ENCODE data around the gene TAOK3.
"Not testable (repeated sequence)": the region's sequence is repeated elsewhere in the genome, so short reads cannot be mapped to it uniquely, and the experiment has no call there.

The TAOK3 gene

GRCh38 chr12:118334939-118335567 is 37.7 kb downstream of the TAOK3 start:
- no peak for DNase-seq

- no peak for DNase-seq
These were observed 38.5 kb downstream of the TAOK3 start for GRCh38 chr12:118334241-118334640.

- no peak for DNase-seq
These were observed 40.2 kb downstream of the TAOK3 start for GRCh38 chr12:118332511-118332910.

- DNase-seq, result no peak
These were observed 42.2 kb downstream of the TAOK3 start for GRCh38 chr12:118330421-118331018.

GRCh38 chr12:118328486-118329330 is 44.0 kb downstream of the TAOK3 start:
- DNase-seq, result no peak

- no peak for DNase-seq
These were observed 45.3 kb downstream of the TAOK3 start for GRCh38 chr12:118327391-118327790.

GRCh38 chr12:118326991-118327390 is 45.7 kb downstream of the TAOK3 start:
- no peak for DNase-seq

GRCh38 chr12:118325081-118325480 is 47.6 kb downstream of the TAOK3 start:
- DNase-seq, result no peak

GRCh38 chr12:118319627-118320026 is 53.1 kb downstream of the TAOK3 start:
- no peak for DNase-seq

GRCh38 chr12:118318744-118319143 is 54.0 kb downstream of the TAOK3 start:
- no peak for DNase-seq

GRCh38 chr12:118317729-118318128 is 55.0 kb downstream of the TAOK3 start:
- no peak for DNase-seq

- no peak for DNase-seq
These were observed 56.9 kb downstream of the TAOK3 start for GRCh38 chr12:118315821-118316220.

- DNase-seq, result no peak
These were observed 60.1 kb downstream of the TAOK3 start for GRCh38 chr12:118312578-118312977.

GRCh38 chr12:118311666-118312065 is 61.0 kb downstream of the TAOK3 start:
- no peak for DNase-seq

GRCh38 chr12:118310320-118310719 is 62.4 kb downstream of the TAOK3 start:
- no peak for DNase-seq

- not testable (repeated sequence) for DNase-seq
These were observed 64.7 kb downstream of the TAOK3 start for GRCh38 chr12:118308006-118308405.

- no peak for DNase-seq
These were observed 65.4 kb downstream of the TAOK3 start for GRCh38 chr12:118307069-118307954.

GRCh38 chr12:118304093-118304492 is 68.6 kb downstream of the TAOK3 start:
- no peak for DNase-seq

GRCh38 chr12:118302053-118302452 is 70.7 kb downstream of the TAOK3 start:
- DNase-seq, result no peak

- no peak for DNase-seq
These were observed 72.8 kb downstream of the TAOK3 start for GRCh38 chr12:118299791-118300460.

- DNase-seq, result no peak
These were observed 75.4 kb downstream of the TAOK3 start for GRCh38 chr12:118297284-118297683.

- DNase-seq, result no peak
These were observed 79.9 kb downstream of the TAOK3 start for GRCh38 chr12:118292836-118293235.
